Upper lobe of right lung (tissue), 1 donor: ENCODE data around the gene AP3S2. TPM values are rescaled to one million over a fixed set of nuclear protein-coding genes. Genes with fewer than 3 reads are reported as not detected.

ENCODE experiments used
- ATAC-seq: fragments of 200-7000 bp; cut with Tn5 transposase; one replicate; pipeline ENCODE4 v1.9.1; 2020; ENCODE audit warnings: mild to moderate bottlenecking, moderate library complexity
- DNase-seq: peaks from one replicate; pipeline ENCODE4 v3.0.0-alpha.2; 2020
- H3K27ac ChIP-seq: fragments of 200-600 bp; one replicate; pipeline ENCODE4 v1.8.0; 2022
- H3K27me3 ChIP-seq: fragments of 200-600 bp; one replicate; pipeline ENCODE4 v1.8.0; 2022; ENCODE audit warnings: mild to moderate bottlenecking
- H3K36me3 ChIP-seq: fragments of 200-600 bp; one replicate; pipeline ENCODE4 v1.8.0; 2022
- H3K4me1 ChIP-seq: fragments of 200-600 bp; one replicate; pipeline ENCODE4 v1.8.0; 2022
- H3K4me3 ChIP-seq: fragments of 200-600 bp; one replicate; pipeline ENCODE4 v1.8.0; 2022; ENCODE audit warnings: mild to moderate bottlenecking
- H3K9me3 ChIP-seq: fragments of 200-600 bp; one replicate; pipeline ENCODE4 v1.8.0; 2022
- CTCF ChIP-seq: fragments of 200-600 bp; IDR thresholded peaks from one replicate; pipeline ENCODE4 v1.8.0; 2022; ENCODE audit warnings: antibody characterized with exemption
- intact Hi-C: fragments of 100-400 bp; cut with DNase I; formaldehyde crosslinking; loops from one replicate; pipeline ENCODE4 v1.11.0; 2022
- total RNA-seq: library from RNA; stranded (reverse); fragmentation: NEBNext Ultra II Directional; extraction: Animal tissue kit (Norgen Biotek cat#: 25700); gene quantifications from one replicate; pipeline ENCODE4 v1.2.1, GENCODE V29; 2021
- donor health status: DM: no; HTN: yes; CAD: no; lungs with severe emphysema.

Gene AP3S2
- total RNA-seq, 1 donor from 2014 or later: 32.1 TPM

GRCh38 chr15:89903015-89903857 is 9.4 kb upstream of the AP3S2 start:
- no peak for ATAC-seq
- no peaks in the 10 kb centered on the region for H3K4me1 ChIP-seq
- no peak for DNase-seq
- no peak for TF ChIP-seq CTCF
- H3K27me3 ChIP-seq: no peaks in the 10 kb centered on the region
- intact Hi-C loops: no loop called here
- H3K9me3 ChIP-seq: no peaks in the 10 kb centered on the region
- H3K36me3 ChIP-seq: peaks cover 57% of the 10 kb centered on the region
- no peak overlapping the region for H3K4me3 ChIP-seq
- no peak overlapping the region for H3K27ac ChIP-seq

- intact Hi-C loops: no loop called here
- H3K4me3 ChIP-seq: no peak overlapping the region
- no peak for DNase-seq
- TF ChIP-seq CTCF: no peak
- no peaks in the 10 kb centered on the region for H3K27me3 ChIP-seq
- no peak for ATAC-seq
- no peak overlapping the region for H3K27ac ChIP-seq
- no peaks in the 10 kb centered on the region for H3K4me1 ChIP-seq
- peaks cover 36% of the 10 kb centered on the region for H3K36me3 ChIP-seq
- no peaks in the 10 kb centered on the region for H3K9me3 ChIP-seq
Measured at GRCh38 chr15:89900849-89901248, 7.1 kb upstream of the AP3S2 start.

- intact Hi-C loops: no loop called here
- no peak for ATAC-seq
- no peaks in the 10 kb centered on the region for H3K27me3 ChIP-seq
- no peaks in the 10 kb centered on the region for H3K9me3 ChIP-seq
- H3K4me3 ChIP-seq: no peak overlapping the region
- H3K36me3 ChIP-seq: peaks cover 36% of the 10 kb centered on the region
- TF ChIP-seq CTCF: no peak
- DNase-seq: no peak
- no peaks in the 10 kb centered on the region for H3K4me1 ChIP-seq
- no peak overlapping the region for H3K27ac ChIP-seq
Measured at GRCh38 chr15:89899951-89900567, 6.3 kb upstream of the AP3S2 start.

DNA sequence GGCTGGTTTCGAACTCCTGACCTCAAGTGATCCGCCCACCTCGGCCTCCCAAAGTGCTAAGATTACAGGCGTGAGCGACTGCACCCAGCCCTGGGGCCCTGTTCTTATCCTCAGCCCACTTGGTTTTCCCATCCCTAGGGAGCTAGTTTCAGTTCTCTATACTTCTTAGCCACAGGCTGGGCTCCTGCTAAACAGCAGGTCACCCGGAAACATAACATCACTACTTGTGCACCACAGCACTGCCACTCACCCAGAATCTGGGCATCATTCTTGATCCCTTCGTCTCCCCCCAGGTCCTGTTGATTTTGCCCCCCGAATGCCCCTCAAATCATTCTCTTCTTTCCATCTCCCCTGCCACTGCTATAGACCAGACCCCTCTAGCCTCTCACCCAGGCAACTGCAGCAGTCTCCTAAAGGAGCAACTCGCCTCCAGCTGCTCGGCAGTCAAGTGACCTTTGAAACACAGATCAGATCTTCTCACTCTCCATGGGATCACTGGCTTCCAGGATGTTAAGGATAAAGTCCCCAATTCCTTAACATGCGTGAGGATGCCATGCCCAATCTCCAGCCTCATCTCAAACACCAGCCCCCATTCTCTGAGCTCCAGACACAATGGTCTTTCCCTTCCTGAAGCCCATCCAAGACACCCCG is 5.6 kb upstream of the AP3S2 start:
- Histone ChIP-seq H3K27me3 (no peaks in the 10 kb centered on the region), H3K4me1 (no peaks in the 10 kb centered on the region), H3K27ac (no peak overlapping the region), H3K4me3 (no peak overlapping the region), H3K36me3 (peaks cover 36% of the 10 kb centered on the region), H3K9me3 (no peaks in the 10 kb centered on the region)
- DNase-seq (no peak), ATAC-seq (peak; percentile 75)
- TF ChIP-seq CTCF: no peak
- intact Hi-C loops: no loop called here

- no peaks in the 10 kb centered on the region for H3K4me1 ChIP-seq
- no peak overlapping the region for H3K4me3 ChIP-seq
- intact Hi-C loops: no loop called here
- DNase-seq (no peak), ATAC-seq (peak; percentile 67)
- H3K36me3 ChIP-seq: peaks cover 33% of the 10 kb centered on the region
- peak; percentile 55 for TF ChIP-seq CTCF
- no peaks in the 10 kb centered on the region for H3K9me3 ChIP-seq
- no peak overlapping the region for H3K27ac ChIP-seq
- no peaks in the 10 kb centered on the region for H3K27me3 ChIP-seq
Measured at GRCh38 chr15:89898614-89899294, 5.0 kb upstream of the AP3S2 start.
